Fibroblast of pulmonary artery (primary cell): Measurements from ENCODE around the gene VPS8.

Experiments
- DNase-seq: peaks from one replicate; pipeline ENCODE4 v3.0.0-alpha.2; 2010; ENCODE audit warnings: low read depth
- H3K4me3 ChIP-seq: replicated peaks from 2 replicates; pipeline ENCODE4 v1.5.1; 2011; ENCODE audit warnings: low read depth, mild to moderate bottlenecking, control low read depth, low read length, moderate library complexity
- CTCF ChIP-seq: IDR thresholded peaks from 2 replicates; pipeline ENCODE4 v1.5.1; 2011; ENCODE audit warnings: mild to moderate bottlenecking, control low read depth, low read length, inconsistent platforms; ENCODE audit errors: missing control alignments

The VPS8 gene

GRCh38 chr3:184927796-184928315, 115.9 kb downstream of the VPS8 start:
- no peak overlapping the region for H3K4me3 ChIP-seq
- no peak for DNase-seq
- no peak for TF ChIP-seq CTCF

DNA sequence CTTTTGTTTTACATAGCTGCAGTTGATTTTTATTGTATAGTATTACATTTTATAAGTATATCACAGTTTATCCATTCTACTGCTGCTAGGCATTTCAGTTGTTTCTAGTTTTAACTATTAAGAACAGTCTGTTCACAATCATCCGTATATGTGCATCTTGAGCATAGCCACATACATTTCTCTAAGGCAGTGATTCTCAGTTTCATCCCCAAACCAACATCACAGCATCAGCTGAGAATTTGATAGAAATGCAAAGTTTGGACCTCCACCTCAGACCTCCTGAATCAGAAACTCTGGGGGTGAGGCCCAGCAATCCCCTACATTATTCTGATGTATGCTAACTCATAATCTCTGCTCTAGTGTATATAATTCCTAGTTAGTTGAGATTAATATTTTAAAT, 120.8 kb downstream of the VPS8 start:
- TF ChIP-seq CTCF: no peak
- H3K4me3 ChIP-seq: no peak overlapping the region
- no peak for DNase-seq

DNA sequence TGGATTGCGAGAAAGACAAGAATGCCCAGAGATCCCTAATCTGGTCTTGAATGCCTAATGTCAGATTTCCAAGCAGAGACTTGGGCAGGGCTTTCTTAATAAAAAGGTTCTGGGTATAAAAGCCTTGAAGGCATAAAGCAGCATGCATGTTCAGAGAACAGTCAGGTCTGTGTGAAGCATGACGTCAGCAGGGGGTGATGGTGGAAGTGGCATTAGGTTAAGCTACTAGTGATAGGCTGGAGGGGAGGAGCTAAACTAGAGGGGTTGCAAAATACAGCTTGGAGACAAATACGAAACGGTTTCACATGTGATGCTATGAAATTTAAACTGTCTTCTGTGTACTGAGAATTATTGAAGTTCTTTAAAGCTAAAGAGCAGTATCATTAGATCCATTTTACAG, 125.6 kb downstream of the VPS8 start:
- no peak for DNase-seq
- TF ChIP-seq CTCF: no peak
- no peak overlapping the region for H3K4me3 ChIP-seq

DNA sequence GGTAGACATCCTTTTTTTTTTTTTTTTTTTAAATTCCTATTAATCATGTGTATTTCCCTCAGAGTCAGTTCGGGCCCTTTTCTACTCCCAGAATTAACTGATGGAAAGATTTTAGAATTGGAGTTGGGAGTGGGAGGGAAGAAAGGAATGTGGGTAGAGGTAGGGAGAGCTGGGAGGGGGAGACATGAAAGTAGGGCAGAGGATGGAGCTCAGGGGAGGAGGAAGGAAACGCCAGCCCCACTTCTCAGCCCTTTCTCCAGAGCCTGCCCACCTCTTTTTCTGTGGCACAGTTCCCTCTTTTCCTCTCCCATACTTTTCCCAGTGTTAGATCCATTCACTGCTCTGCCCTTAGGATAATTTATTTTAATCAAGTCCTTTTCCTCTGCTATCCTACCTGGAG, 129.4 kb downstream of the VPS8 start:
- no peak for TF ChIP-seq CTCF
- no peak for DNase-seq
- H3K4me3 ChIP-seq: no peak overlapping the region

GRCh38 chr3:184942735-184943134, 130.8 kb downstream of the VPS8 start:
- no peak overlapping the region for H3K4me3 ChIP-seq
- no peak for DNase-seq
- no peak for TF ChIP-seq CTCF

GRCh38 chr3:184944241-184944640, 132.3 kb downstream of the VPS8 start:
- no peak for DNase-seq
- no peak for TF ChIP-seq CTCF

GRCh38 chr3:184945886-184946625, 134.1 kb downstream of the VPS8 start:
- no peak for TF ChIP-seq CTCF
- DNase-seq: no peak

More at GRCh38 chr3:184944241-184944640, 132.3 kb downstream of the VPS8 start:
- H3K4me3 ChIP-seq: no peak overlapping the region

More at GRCh38 chr3:184945886-184946625, 134.1 kb downstream of the VPS8 start:
- H3K4me3 ChIP-seq: no peak overlapping the region
